ENCODE measurements around the gene FAM163B. TPM values are rescaled to one million over a fixed set of nuclear protein-coding genes. Genes with fewer than 3 reads are reported as not detected.

Gene FAM163B
- total RNA-seq, 1 donor from 2014 or later = not detected

GRCh38 chr9:133615606-133616188, 6.5 kb upstream of the FAM163B start:
- ATAC-seq = no peak

- no peak for ATAC-seq
Observed at GRCh38 chr9:133615186-133615585, 6.0 kb upstream of the FAM163B start.

- ATAC-seq = no peak
Observed at GRCh38 chr9:133614678-133615077, 5.5 kb upstream of the FAM163B start.

GRCh38 chr9:133614056-133614455, 4.9 kb upstream of the FAM163B start:
- no peak for ATAC-seq

- no peak for ATAC-seq
Observed at GRCh38 chr9:133613432-133613831, 4.2 kb upstream of the FAM163B start.

GRCh38 chr9:133612816-133613215, 3.6 kb upstream of the FAM163B start:
- ATAC-seq = no peak

- ATAC-seq = no peak
Observed at GRCh38 chr9:133612051-133612450, 2.9 kb upstream of the FAM163B start.

GRCh38 chr9:133610845-133611244, 1.7 kb upstream of the FAM163B start:
- ATAC-seq = no peak

GRCh38 chr9:133608889-133609288, 300 bp downstream of the FAM163B start:
- no peak for ATAC-seq

GRCh38 chr9:133608382-133608781, 807 bp downstream of the FAM163B start:
- no peak for ATAC-seq

- no peak for ATAC-seq
Observed at GRCh38 chr9:133607976-133608375, 1.2 kb downstream of the FAM163B start.

- no peak for ATAC-seq
Observed at GRCh38 chr9:133607381-133607780, 1.8 kb downstream of the FAM163B start.

GRCh38 chr9:133606708-133607025, 2.5 kb downstream of the FAM163B start:
- no peak for ATAC-seq

- no peak for ATAC-seq
Observed at GRCh38 chr9:133605856-133606707, 3.1 kb downstream of the FAM163B start.

GRCh38 chr9:133605446-133605845, 3.7 kb downstream of the FAM163B start:
- ATAC-seq = no peak

GRCh38 chr9:133604856-133605255, 4.3 kb downstream of the FAM163B start:
- no peak for ATAC-seq

GRCh38 chr9:133604214-133604613, 5.0 kb downstream of the FAM163B start:
- no peak for ATAC-seq

- ATAC-seq = no peak
Observed at GRCh38 chr9:133603135-133603927, 5.9 kb downstream of the FAM163B start.

- no peak for ATAC-seq
Observed at GRCh38 chr9:133602277-133602676, 6.9 kb downstream of the FAM163B start.

- no peak for ATAC-seq
Observed at GRCh38 chr9:133601746-133602145, 7.4 kb downstream of the FAM163B start.

- ATAC-seq = no peak
Observed at GRCh38 chr9:133600739-133601138, 8.4 kb downstream of the FAM163B start.

GRCh38 chr9:133599470-133600173, 9.6 kb downstream of the FAM163B start:
- ATAC-seq = no peak

- no peak for ATAC-seq
Observed at GRCh38 chr9:133598978-133599377, 10.2 kb downstream of the FAM163B start.
